PC-9 (cell line): ENCODE data around the gene MYO16.
"Not testable (repeated sequence)": the region's sequence is repeated elsewhere in the genome, so short reads cannot be mapped to it uniquely, and the experiment has no call there.

Experiments
- CTCF ChIP-seq: fragments of 200-600 bp; sonication (generic); conservative IDR thresholded peaks from 2 replicates; pipeline ENCODE4 v1.6.1; 2017; ENCODE audit warnings: mixed run types, antibody characterized with exemption, mild to moderate bottlenecking, moderate library complexity
- EZH2 ChIP-seq: fragments of 200-600 bp; sonication (generic); IDR thresholded peaks from 2 replicates; pipeline ENCODE4 v1.8.0; 2017; ENCODE audit warnings: antibody characterized with exemption, low read depth

DNA sequence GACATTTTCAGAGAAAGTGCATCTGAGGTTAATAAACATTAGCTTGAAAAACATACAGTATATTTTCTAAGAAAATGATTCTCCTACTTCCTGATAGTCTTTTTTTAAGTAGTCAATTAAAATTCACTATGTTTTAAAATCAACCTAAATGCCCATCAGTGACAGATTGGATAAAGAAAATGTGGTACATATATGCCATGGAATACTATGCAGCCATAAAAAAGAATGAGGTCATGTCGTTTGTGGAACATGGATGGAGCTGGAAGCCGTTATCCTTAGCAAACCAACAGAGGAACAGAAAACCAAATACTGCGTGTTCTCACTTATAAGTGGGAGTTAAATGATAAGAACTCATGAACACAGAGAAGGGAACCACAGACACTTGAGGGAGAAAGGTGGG lies 462.8 kb downstream of the MYO16 start:
- not testable (repeated sequence) for TF ChIP-seq CTCF, EZH2
